ENCODE data around the gene BTG2. TPM values are rescaled to one million over a fixed set of nuclear protein-coding genes. Genes with fewer than 3 reads are reported as not detected.
"Not testable (repeated sequence)": the region's sequence is repeated elsewhere in the genome, so short reads cannot be mapped to it uniquely, and the experiment has no call there.

The BTG2 gene
- polyA plus RNA-seq, 3 donors from 2014 or later = 112 to 147 (median 127) TPM

GRCh38 chr1:203306089-203306964 lies 1.0 kb downstream of the BTG2 start:
- Mint-ChIP-seq H3K4me3 (peak overlapping the region; percentile 95 to 99 (median 99)), H3K36me3 (peaks cover 30 to 39% (median 39%) of the 10 kb centered on the region in 3 donors), H3K27me3 (ENCODE audit: low read depth in 3 of 3) (peaks cover 40 to 66% (median 55%) of the 10 kb centered on the region in 3 donors), H3K27ac (peak overlapping the region; percentile 95 to 100 (median 99)), H3K9me3 (no peaks in the 10 kb centered on the region), H3K4me1 (peaks cover 76 to 80% of the 10 kb centered on the region in 2 donors)
- DNase-seq = peak; percentile 45 to 53 (median 51)

GRCh38 chr1:203306965-203307541 lies 1.7 kb downstream of the BTG2 start:
- peaks cover 30 to 40% (median 39%) of the 10 kb centered on the region in 3 donors for H3K36me3 Mint-ChIP-seq
- peak; percentile 41 to 53 (median 52) for DNase-seq
- H3K4me3 Mint-ChIP-seq = peak overlapping the region; percentile 95 to 99 (median 99)
- H3K4me1 Mint-ChIP-seq = peaks cover 80 to 85% of the 10 kb centered on the region in 2 donors
- peaks cover 40 to 71% (median 55%) of the 10 kb centered on the region in 3 donors for H3K27me3 Mint-ChIP-seq (ENCODE audit: low read depth in 3 of 3)
- H3K27ac Mint-ChIP-seq = peak overlapping the region; percentile 95 to 100 (median 99)
- no peaks in the 10 kb centered on the region for H3K9me3 Mint-ChIP-seq

- H3K9me3 Mint-ChIP-seq = no peaks in the 10 kb centered on the region
- DNase-seq = peak in 1 of 3 donors; percentile 15
- peaks cover 77 to 79% of the 10 kb centered on the region in 2 donors for H3K4me1 Mint-ChIP-seq
- H3K27ac Mint-ChIP-seq = peak overlapping the region; percentile 95 to 100 (median 99)
- H3K4me3 Mint-ChIP-seq = peak overlapping the region; percentile 95 to 99 (median 99)
- peaks cover 30 to 40% (median 39%) of the 10 kb centered on the region in 3 donors for H3K36me3 Mint-ChIP-seq
- peaks cover 40 to 71% (median 53%) of the 10 kb centered on the region in 3 donors for H3K27me3 Mint-ChIP-seq (ENCODE audit: low read depth in 3 of 3)
Observed at GRCh38 chr1:203307641-203308126, 2.4 kb downstream of the BTG2 start.

- Mint-ChIP-seq H3K4me3 (peak overlapping the region; percentile 95 to 99 (median 99)), H3K4me1 (peaks cover 71 to 75% of the 10 kb centered on the region in 2 donors), H3K36me3 (peaks cover 30 to 42% (median 39%) of the 10 kb centered on the region in 3 donors), H3K27ac (peak overlapping the region; percentile 95 to 100 (median 99)), H3K9me3 (no peaks in the 10 kb centered on the region), H3K27me3 (ENCODE audit: low read depth in 3 of 3) (peaks cover 40 to 69% (median 53%) of the 10 kb centered on the region in 3 donors)
- no peak for DNase-seq
Observed at GRCh38 chr1:203308328-203308922, 3.1 kb downstream of the BTG2 start.

- H3K27ac Mint-ChIP-seq = peak overlapping the region; percentile 95 to 100 (median 99)
- peak overlapping the region; percentile 95 to 99 (median 99) for H3K4me3 Mint-ChIP-seq
- H3K4me1 Mint-ChIP-seq = peaks cover 67 to 75% of the 10 kb centered on the region in 2 donors
- peaks cover 30 to 47% (median 43%) of the 10 kb centered on the region in 3 donors for H3K36me3 Mint-ChIP-seq
- H3K27me3 Mint-ChIP-seq (ENCODE audit: low read depth in 3 of 3) = peaks cover 39 to 67% (median 53%) of the 10 kb centered on the region in 3 donors
- no peaks in the 10 kb centered on the region for H3K9me3 Mint-ChIP-seq
- DNase-seq = no peak
Observed at GRCh38 chr1:203308923-203309331, 3.6 kb downstream of the BTG2 start.

GRCh38 chr1:203311368-203312301 lies 6.3 kb downstream of the BTG2 start:
- H3K27ac Mint-ChIP-seq = peak overlapping the region; percentile 40 to 100 (median 80)
- no peak overlapping the region for H3K4me3 Mint-ChIP-seq
- no peaks in the 10 kb centered on the region for H3K9me3 Mint-ChIP-seq
- H3K4me1 Mint-ChIP-seq = peaks cover 55 to 62% of the 10 kb centered on the region in 2 donors
- H3K36me3 Mint-ChIP-seq = peaks cover 29 to 49% (median 45%) of the 10 kb centered on the region in 3 donors
- DNase-seq = no peak
- peaks cover 21 to 41% (median 31%) of the 10 kb centered on the region in 3 donors for H3K27me3 Mint-ChIP-seq (ENCODE audit: low read depth in 3 of 3)

- not testable (repeated sequence) for DNase-seq, H3K4me3 Mint-ChIP-seq, H3K9me3 Mint-ChIP-seq
- Mint-ChIP-seq H3K27ac (peak overlapping the region in 2 of 6 donors; percentile 7 to 36), H3K27me3 (ENCODE audit: low read depth in 3 of 3) (peaks cover 4 to 15% (median 6%) of the 10 kb centered on the region in 3 donors), H3K36me3 (peaks cover 9 to 26% (median 22%) of the 10 kb centered on the region in 3 donors), H3K4me1 (peaks cover 40 to 47% of the 10 kb centered on the region in 2 donors)
Observed at GRCh38 chr1:203314025-203314759, 8.9 kb downstream of the BTG2 start.

- H3K4me1 Mint-ChIP-seq = peaks cover 40 to 43% of the 10 kb centered on the region in 2 donors
- no peak for DNase-seq
- H3K9me3 Mint-ChIP-seq = no peaks in the 10 kb centered on the region
- H3K4me3 Mint-ChIP-seq = no peak overlapping the region
- H3K27ac Mint-ChIP-seq = peak overlapping the region in 2 of 6 donors; percentile 1 to 29
- H3K36me3 Mint-ChIP-seq = peaks cover 0 to 10% (median 8%) of the 10 kb centered on the region in 3 donors
- peaks cover 2 to 3% (median 3%) of the 10 kb centered on the region in 3 donors for H3K27me3 Mint-ChIP-seq (ENCODE audit: low read depth in 3 of 3)
Observed at GRCh38 chr1:203316626-203317093, 11.3 kb downstream of the BTG2 start.

- H3K27ac Mint-ChIP-seq = peak overlapping the region in 2 of 6 donors; percentile 14 to 61
- peaks cover 2 to 5% (median 3%) of the 10 kb centered on the region in 3 donors for H3K27me3 Mint-ChIP-seq (ENCODE audit: low read depth in 3 of 3)
- no peaks in the 10 kb centered on the region for H3K9me3 Mint-ChIP-seq
- H3K4me1 Mint-ChIP-seq = peaks cover 48 to 50% of the 10 kb centered on the region in 2 donors
- no peak for DNase-seq
- H3K36me3 Mint-ChIP-seq = peaks cover 0 to 10% (median 8%) of the 10 kb centered on the region in 3 donors
- no peak overlapping the region for H3K4me3 Mint-ChIP-seq
Observed at GRCh38 chr1:203317429-203318228, 12.3 kb downstream of the BTG2 start.

- Mint-ChIP-seq H3K4me3 (no peak overlapping the region), H3K27ac (no peak overlapping the region), H3K9me3 (no peaks in the 10 kb centered on the region)
Observed at GRCh38 chr1:203318229-203318517, 12.9 kb downstream of the BTG2 start.

GRCh38 chr1:203320591-203321272 lies 15.4 kb downstream of the BTG2 start:
- peaks cover 3 to 11% (median 5%) of the 10 kb centered on the region in 3 donors for H3K27me3 Mint-ChIP-seq (ENCODE audit: low read depth in 3 of 3)
- H3K4me1 Mint-ChIP-seq = peaks cover 72 to 75% of the 10 kb centered on the region in 2 donors
- H3K4me3 Mint-ChIP-seq = peak overlapping the region; percentile 62 to 76 (median 70)
- peak; percentile 69 to 72 (median 71) for DNase-seq
- H3K9me3 Mint-ChIP-seq = no peaks in the 10 kb centered on the region
- H3K36me3 Mint-ChIP-seq = peaks cover 0 to 2% (median 0%) of the 10 kb centered on the region in 3 donors
- peak overlapping the region; percentile 74 to 97 (median 90) for H3K27ac Mint-ChIP-seq

More at GRCh38 chr1:203318229-203318517, 12.9 kb downstream of the BTG2 start:
- Mint-ChIP-seq H3K36me3 (peaks cover 0 to 10% (median 8%) of the 10 kb centered on the region in 3 donors), H3K4me1 (peaks cover 53 to 54% of the 10 kb centered on the region in 2 donors), H3K27me3 (ENCODE audit: low read depth in 3 of 3) (peaks cover 3 to 5% (median 5%) of the 10 kb centered on the region in 3 donors)
- DNase-seq = no peak

All from immature natural killer cell (primary cell).